Keratinocyte (primary cell): Measurements from ENCODE around the gene JHY. TPM values are rescaled to one million over a fixed set of nuclear protein-coding genes. Genes with fewer than 3 reads are reported as not detected.

ENCODE experiments used
- DNase-seq: peaks from one replicate; pipeline ENCODE4 v3.0.0-alpha.2; 2011; ENCODE audit warnings: low read depth, missing footprints, low spot score
- FAIRE-seq: peaks from 2 replicates; lab custom pipeline; 2011; peaks lifted over from hg19 to GRCh38; lab: Jason Lieb, UNC
- H2AFZ ChIP-seq: 2 replicates; pipeline ENCODE4 v1.6.0; 2012; ENCODE audit warnings: low read length, control low read depth, inconsistent platforms; ENCODE audit not compliant: control insufficient read depth
- H3K27ac ChIP-seq: 2 replicates; pipeline ENCODE4 v1.5.1; 2011; ENCODE audit warnings: low read length; ENCODE audit not compliant: control insufficient read depth, insufficient read depth
- H3K27me3 ChIP-seq: 3 replicates; pipeline ENCODE4 v1.6.0; 2011; ENCODE audit warnings: low read length; ENCODE audit not compliant: control insufficient read depth, insufficient read depth; ENCODE audit errors: extremely low read depth
- H3K36me3 ChIP-seq, 2 experiments: 2 replicates in 1 of 2; 3 replicates in 1 of 2; pipeline ENCODE4 v1.5.1; 2011; ENCODE audit warnings: low read length in 2 of 2, mild to moderate bottlenecking in 1 of 2; ENCODE audit not compliant: control insufficient read depth in 2 of 2, insufficient read depth in 2 of 2; ENCODE audit errors: extremely low read depth in 1 of 2
- H3K4me1 ChIP-seq: 3 replicates; pipeline ENCODE4 v1.5.1; 2011; ENCODE audit warnings: low read length; ENCODE audit not compliant: control insufficient read depth, insufficient read depth; ENCODE audit errors: extremely low read depth
- H3K4me2 ChIP-seq: 3 replicates; pipeline ENCODE4 v1.6.0; 2011; ENCODE audit warnings: low read depth, low read length; ENCODE audit not compliant: control insufficient read depth, insufficient read depth; ENCODE audit errors: extremely low read depth
- H3K4me3 ChIP-seq, 3 experiments: fragments of 200-600 bp in 1 of 3; sonication (generic) in 1 of 3; 2 replicates in 2 of 3; 3 replicates in 1 of 3; pipeline ENCODE4 v1.5.1; 2011 to 2016; ENCODE audit warnings: low read length in 3 of 3, mild to moderate bottlenecking in 3 of 3, control low read depth in 2 of 3, inconsistent platforms in 1 of 3, low read depth in 1 of 3, mixed read lengths in 1 of 3, mixed run types in 1 of 3, moderate library complexity in 1 of 3; ENCODE audit not compliant: control insufficient read depth in 2 of 3, insufficient read depth in 2 of 3; ENCODE audit errors: extremely low read depth in 1 of 3
- H3K79me2 ChIP-seq: 2 replicates; pipeline ENCODE4 v1.6.0; 2012; ENCODE audit warnings: low read length; ENCODE audit not compliant: control insufficient read depth, insufficient read depth
- H3K9ac ChIP-seq: 3 replicates; pipeline ENCODE4 v1.6.0; 2011; ENCODE audit warnings: low read length; ENCODE audit not compliant: control insufficient read depth, insufficient read depth; ENCODE audit errors: extremely low read depth
- H3K9me1 ChIP-seq: 3 replicates; pipeline ENCODE4 v1.6.0; 2011; ENCODE audit warnings: low read length; ENCODE audit not compliant: control insufficient read depth, insufficient read depth; ENCODE audit errors: extremely low read depth
- H3K9me3 ChIP-seq: 2 replicates; pipeline ENCODE4 v1.5.1; 2012; ENCODE audit warnings: low read depth, low read length; ENCODE audit not compliant: control insufficient read depth
- H4K20me1 ChIP-seq: 3 replicates; pipeline ENCODE4 v1.6.0; 2011; ENCODE audit warnings: low read length; ENCODE audit not compliant: control insufficient read depth, insufficient read depth; ENCODE audit errors: extremely low read depth
- CTCF ChIP-seq, 3 experiments: IDR thresholded peaks in 1 of 3; conservative IDR thresholded peaks in 1 of 3; optimal IDR thresholded peaks in 1 of 3; 2 replicates in 2 of 3; 3 replicates in 1 of 3; pipeline versions ENCODE3 to v1.5.1; 2011; ENCODE audit warnings: low read length in 3 of 3, mild to moderate bottlenecking in 3 of 3, moderate library complexity in 2 of 3, control low read depth in 1 of 3, inconsistent platforms in 1 of 3; ENCODE audit not compliant: insufficient read depth in 2 of 3; ENCODE audit errors: extremely low read depth in 1 of 3
- EZH2 ChIP-seq: IDR thresholded peaks from one replicate; pipeline ENCODE4 v1.6.1; 2012; ENCODE audit warnings: inconsistent platforms, mild to moderate bottlenecking, low read length, moderate library complexity
- dilution Hi-C: fragments of 300-500 bp; cut with MboI; formaldehyde crosslinking; loops from one replicate; pipeline ENCODE4 v1.7.0; 2020; ENCODE audit warnings: low sequenced_read_pairs; ENCODE audit not compliant: extremely low pct_ligation_motif_present
- polyA plus RNA-seq, 5 experiments: library from polyadenylated mRNA; depleted of rRNA in 3 of 5; stranded (reverse) in 3 of 5; stranded (forward) in 1 of 5; unstranded in 1 of 5; fragments of >200 nt; gene quantifications; 1 replicate in 1 of 5; 2 replicates in 3 of 5; 3 replicates in 1 of 5; pipeline versions ENCODE4 v1.2.1 to v1.2.3, GENCODE V29; 2011 to 2012; ENCODE audit warnings: missing spikeins in 2 of 5, low read depth in 1 of 5, low replicate concordance in 1 of 5

The JHY gene
- polyA plus RNA-seq, 1 donor (not counting 4 experiments of a cell fraction or from before 2014, with no cell fraction given), result 3.9 TPM

GRCh38 chr11:122864386-122865115 is 18.0 kb upstream of the JHY start:
- H3K36me3 ChIP-seq, result no peaks in the 10 kb centered on the region
- H3K79me2 ChIP-seq, result no peaks in the 10 kb centered on the region
- DNase-seq (no peak), FAIRE-seq (no peak)
- peaks cover 7% of the 10 kb centered on the region for H3K4me1 ChIP-seq
- H3K4me3 ChIP-seq, result no peak overlapping the region
- H3K27me3 ChIP-seq, result no peaks in the 10 kb centered on the region
- H2AFZ ChIP-seq, result no peak overlapping the region
- no peaks in the 10 kb centered on the region for H4K20me1 ChIP-seq
- no peaks in the 10 kb centered on the region for H3K9me1 ChIP-seq
- H3K27ac ChIP-seq, result no peak overlapping the region
- TF ChIP-seq EZH2, result no peak
- no peak for TF ChIP-seq CTCF (optimal IDR thresholded peaks at IDR 0.05 in 1 of 3, IDR thresholded peaks at IDR 0.05 in 1 of 3, conservative IDR thresholded peaks at IDR 0.05 in 1 of 3; ENCODE audit: extremely low read depth in 1 of 3, insufficient read depth in 2 of 3, low read length in 3 of 3)
- no peak overlapping the region for H3K9ac ChIP-seq
- peak overlapping the region; percentile 25 for H3K4me2 ChIP-seq
- H3K9me3 ChIP-seq, result no peaks in the 10 kb centered on the region
- dilution Hi-C loops, result no loop called here

DNA sequence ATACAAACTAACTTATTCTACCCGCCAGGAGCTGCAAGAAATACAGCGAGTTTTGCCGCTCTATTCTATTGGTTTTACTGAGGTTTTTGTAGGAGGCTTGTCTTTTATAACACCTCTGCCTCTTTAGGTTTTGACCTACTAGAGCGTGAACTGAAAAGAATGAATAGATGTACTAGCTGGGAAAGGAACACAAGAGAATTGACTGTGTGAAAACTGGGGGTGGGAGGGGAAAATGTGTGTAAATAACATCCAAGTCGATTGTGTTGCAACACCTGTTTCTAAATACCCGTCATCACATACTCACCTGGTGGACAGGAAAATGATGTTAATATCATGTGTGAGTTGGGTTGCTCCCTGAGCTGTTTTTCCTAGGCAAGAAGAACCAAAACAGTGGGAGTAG is 12.9 kb upstream of the JHY start:
- DNase-seq (no peak), FAIRE-seq (no peak)
- no peak overlapping the region for H3K4me3 ChIP-seq
- H3K79me2 ChIP-seq, result no peaks in the 10 kb centered on the region
- no peak overlapping the region for H3K27ac ChIP-seq
- no peaks in the 10 kb centered on the region for H3K27me3 ChIP-seq
- H3K4me2 ChIP-seq, result no peak overlapping the region
- no peaks in the 10 kb centered on the region for H3K9me3 ChIP-seq
- no peaks in the 10 kb centered on the region for H3K9me1 ChIP-seq
- H3K4me1 ChIP-seq, result no peaks in the 10 kb centered on the region
- no peaks in the 10 kb centered on the region for H4K20me1 ChIP-seq
- dilution Hi-C loops, result no loop called here
- H3K9ac ChIP-seq, result no peak overlapping the region
- no peak overlapping the region for H2AFZ ChIP-seq
- TF ChIP-seq EZH2 (no peak), CTCF (optimal IDR thresholded peaks at IDR 0.05 in 1 of 3, IDR thresholded peaks at IDR 0.05 in 1 of 3, conservative IDR thresholded peaks at IDR 0.05 in 1 of 3; ENCODE audit: extremely low read depth in 1 of 3, insufficient read depth in 2 of 3, low read length in 3 of 3) (no peak)
- H3K36me3 ChIP-seq, result no peaks in the 10 kb centered on the region
